K562 (cell line): ENCODE results near the gene VCAN. TPM values are rescaled to one million over a fixed set of nuclear protein-coding genes. Genes with fewer than 3 reads are reported as not detected.

Experiments used
- ATAC-seq: fragments of 200-7000 bp; cut with Tn5 transposase; 3 replicates; pipeline ENCODE4 v1.9.1; 2020; ENCODE audit warnings: moderate library complexity
- BruUV-seq: library from RNA; stranded (reverse); fragments of 400-500 nt; replicated peaks from 2 replicates; lab custom pipeline; 2021; lab: Mats Ljungman, UMichigan
- CTCF ChIA-PET: fragments of 300-600 bp; formaldehyde crosslinking; extraction: SDS; loops from one replicate; lab custom pipeline; 2021; ENCODE audit warnings: low intra/inter-chr PET ratio; lab: Yijun Ruan, JAX
- POLR2A ChIA-PET: fragments of 300-600, 350-650 bp; sonication (Branson Sonifier 250); formaldehyde crosslinking; extraction: SDS; loops from one replicate; lab custom pipeline; 2021; ENCODE audit warnings: antibody characterized with exemption, inconsistent platforms; lab: Yijun Ruan, JAX
- DNase-seq, 4 experiments: peaks; one replicate each; pipeline versions ENCODE4 v3.0.0 to v3.0.0-alpha.2; 2011 to 2018; ENCODE audit warnings: low spot score in 3 of 4, mixed read lengths in 3 of 4; ENCODE audit errors: extremely low read depth in 1 of 4
- FAIRE-seq: peaks from 2 replicates; lab custom pipeline; 2011; peaks lifted over from hg19 to GRCh38; lab: Jason Lieb, UNC
- H2AFZ ChIP-seq: 2 replicates; pipeline ENCODE4 v1.6.0; 2011; ENCODE audit warnings: low read depth, low read length, control low read depth, inconsistent platforms
- H3K27ac ChIP-seq: fragments of 200-600 bp; 3 replicates; pipeline ENCODE4 v1.8.0; 2011; ENCODE audit warnings: low read depth, mild to moderate bottlenecking, control low read depth, inconsistent platforms, low read length, moderate library complexity, mixed read lengths; ENCODE audit errors: extremely low read depth
- H3K27me3 ChIP-seq, 2 experiments: fragments of 300-600 bp in 1 of 2; 2 replicates in 1 of 2; 3 replicates in 1 of 2; pipeline versions ENCODE4 v1.6.0 to v1.8.0; 2011; ENCODE audit warnings: inconsistent platforms in 2 of 2, low read length in 2 of 2, mild to moderate bottlenecking in 1 of 2, mixed read lengths in 1 of 2, moderate library complexity in 1 of 2; ENCODE audit not compliant: control insufficient read depth in 2 of 2, insufficient read depth in 2 of 2
- H3K36me3 ChIP-seq: fragments of 300-600 bp; 3 replicates; pipeline ENCODE4 v1.8.0; 2011; ENCODE audit warnings: mild to moderate bottlenecking, low read length, inconsistent platforms; ENCODE audit not compliant: control insufficient read depth, insufficient read depth
- H3K4me1 ChIP-seq, 2 experiments: fragments of 200-600 bp in 1 of 2; replicated peaks in 1 of 2; 2 replicates in 1 of 2; 3 replicates in 1 of 2; pipeline versions ENCODE4 v1.5.1 to v1.8.0; 2011; ENCODE audit warnings: inconsistent platforms in 2 of 2, low read length in 2 of 2, mild to moderate bottlenecking in 1 of 2, mixed read lengths in 1 of 2, moderate library complexity in 1 of 2; ENCODE audit not compliant: control insufficient read depth in 2 of 2, insufficient read depth in 2 of 2
- H3K4me2 ChIP-seq: 2 replicates; pipeline ENCODE4 v1.6.1; 2011; ENCODE audit warnings: low read length, control low read depth, inconsistent platforms, mixed read lengths; ENCODE audit not compliant: insufficient read depth
- H3K4me3 ChIP-seq: fragments of 200-600 bp; sonication (generic), shearing (Covaris generic); 2 replicates; pipeline ENCODE4 v1.5.1; 2016; ENCODE audit warnings: control low read depth, inconsistent platforms
- H3K79me2 ChIP-seq: fragments of 200-600 bp; 3 replicates; pipeline ENCODE4 v1.8.0; 2011; ENCODE audit warnings: low read length, inconsistent platforms; ENCODE audit not compliant: control insufficient read depth, insufficient read depth
- H3K9ac ChIP-seq, 2 experiments: 2 replicates each; pipeline versions ENCODE4 v1.6.0 to v1.6.1; 2011; ENCODE audit warnings: low read depth in 2 of 2, low read length in 2 of 2, control low read depth in 1 of 2, inconsistent platforms in 1 of 2, mild to moderate bottlenecking in 1 of 2, mixed read lengths in 1 of 2; ENCODE audit not compliant: insufficient read depth in 1 of 2
- H3K9me1 ChIP-seq: one replicate; pipeline ENCODE4 v1.6.0; 2011; ENCODE audit warnings: inconsistent platforms, mild to moderate bottlenecking, low read length, moderate library complexity; ENCODE audit not compliant: control insufficient read depth, insufficient read depth
- H3K9me3 ChIP-seq: replicated peaks from 2 replicates; pipeline ENCODE4 v1.5.1; 2011; ENCODE audit warnings: low read depth, low read length, inconsistent platforms; ENCODE audit not compliant: control insufficient read depth, insufficient read depth
- H4K20me1 ChIP-seq: replicated peaks from 2 replicates; pipeline ENCODE4 v1.6.1; 2011; ENCODE audit warnings: low read length, inconsistent platforms, mixed read lengths; ENCODE audit not compliant: control insufficient read depth, insufficient read depth
- MAZ ChIP-seq, 2 experiments: fragments of 450-650 bp in 1 of 2; sonication (generic) in 1 of 2; formaldehyde crosslinking; IDR thresholded peaks in 1 of 2; conservative IDR thresholded peaks in 1 of 2; 2 replicates each; pipeline versions ENCODE4 v1.4.0 to v1.5.0; 2020; ENCODE audit warnings: mild to moderate bottlenecking in 1 of 2, missing genetic modification reagents in 1 of 2
- RBM39 ChIP-seq: fragments of 200-400 bp; formaldehyde crosslinking; optimal IDR thresholded peaks from 2 replicates; pipeline ENCODE3; 2018; ENCODE audit warnings: low read depth, low read length
- SIN3B ChIP-seq: fragments of 450-650 bp; IDR thresholded peaks from 2 replicates; pipeline ENCODE4 v1.6.1; 2017; ENCODE audit warnings: low read depth, mild to moderate bottlenecking, moderate library complexity
- SRSF9 ChIP-seq: fragments of 200-400 bp; formaldehyde crosslinking; IDR thresholded peaks from 2 replicates; pipeline ENCODE4 v1.6.1; 2017; ENCODE audit warnings: low read depth, low read length, borderline replicate concordance
- TCF7 ChIP-seq: sonication (generic); IDR thresholded peaks from 2 replicates; pipeline ENCODE4 v1.6.1; 2016; ENCODE audit warnings: antibody characterized with exemption, borderline replicate concordance
- ZBTB8A ChIP-seq: fragments of 450-650 bp; IDR thresholded peaks from 2 replicates; pipeline ENCODE4 v1.6.1; 2018; ENCODE audit warnings: mild to moderate bottlenecking, moderate library complexity; ENCODE audit not compliant: partially characterized antibody
- WGBS: fragments of 100-300 bp; shearing (Covaris generic); methylation state at CpG from one replicate; pipeline ENCODE4 v1.1.6; 2016; ENCODE audit warnings: low coverage, mixed read lengths; ENCODE audit not compliant: insufficient coverage; ENCODE audit errors: missing lambda C conversion rate; 5-methylcytosine and 5-hydroxymethylcytosine counted together
- in situ Hi-C: fragments of 300-500 bp; cut with MboI; formaldehyde crosslinking; loops from 4 replicates; pipeline ENCODE4 v1.15.0; 2018; ENCODE audit warnings: inconsistent platforms, mixed read lengths
- intact Hi-C: fragments of 100-400 bp; cut with micrococcal nuclease; formaldehyde crosslinking; loops from 2 replicates; pipeline ENCODE4 v1.14.2; 2022
- polyA plus RNA-seq, 8 experiments: library from polyadenylated mRNA; depleted of rRNA in 4 of 8; stranded (reverse) in 5 of 8; unstranded in 3 of 8; fragments of >200 nt; fragmentation: Nextera tagmentation in 2 of 8; fragmentation: Illumina TruSeq in 1 of 8; extraction: Ambion mirVana in 2 of 8; extraction: Trizol in 1 of 8; gene quantifications; 2 replicates each; pipeline versions ENCODE4 v1.2.1 to v1.2.3, GENCODE V29; 2011 to 2014; ENCODE audit warnings: inconsistent platforms in 1 of 8, missing spikeins in 1 of 8
- total RNA-seq, 7 experiments: library from RNA; depleted of rRNA in 6 of 7; stranded (reverse); fragments of >200 nt in 6 of 7; fragmentation: Illumina TruSeq in 2 of 7; extraction: Trizol in 2 of 7; gene quantifications; 2 replicates each; pipeline versions ENCODE4 v1.2.1 to v1.2.3, GENCODE V29; 2011 to 2021; ENCODE audit warnings: low replicate concordance in 1 of 7

Gene VCAN
- total and polyA plus RNA-seq, 9 of the 15 experiments (the other 6 are each of a cell fraction or from before 2014, with no cell fraction given), result 0.01 to 0.33 (median 0.05) TPM

DNA sequence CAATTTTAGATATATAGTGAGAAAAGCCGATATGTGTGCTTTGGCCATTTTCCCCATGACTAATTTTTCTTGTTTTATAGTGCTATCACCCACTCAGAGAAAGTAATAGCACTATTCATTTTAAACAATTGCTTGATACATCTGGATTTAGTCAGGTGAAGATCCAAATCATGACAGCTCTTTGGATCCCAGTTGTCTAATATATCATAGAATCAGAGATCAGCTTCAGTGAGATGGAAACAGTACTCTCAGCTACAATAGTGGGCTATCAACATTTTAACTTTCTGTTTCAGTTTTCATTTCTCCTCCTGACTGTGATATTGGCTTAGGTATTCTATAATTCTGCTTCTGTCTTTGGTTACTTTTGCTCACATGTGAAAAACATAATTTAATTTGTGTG, 38.7 kb downstream of the VCAN start:
- TF ChIP-seq SRSF9, result no peak
- no peak for TF ChIP-seq RBM39
- TF ChIP-seq ZBTB8A, result no peak
- TF ChIP-seq TCF7, result no peak
- no peak for TF ChIP-seq MAZ (CRISPR knock-in tag; conservative IDR thresholded peaks at IDR 0.05 in 1 of 2, IDR thresholded peaks at IDR 0.05 in 1 of 2)
- TF ChIP-seq SIN3B, result no peak
- no peaks in the 10 kb centered on the region for H3K9me3 ChIP-seq
- H2AFZ ChIP-seq, result no peak overlapping the region
- no peak overlapping the region for H3K9ac ChIP-seq
- H3K27me3 ChIP-seq, result no peaks in the 10 kb centered on the region
- H3K9me1 ChIP-seq, result no peaks in the 10 kb centered on the region
- FAIRE-seq (no peak), DNase-seq (no peak), ATAC-seq (no peak)
- H3K79me2 ChIP-seq, result no peaks in the 10 kb centered on the region
- no peaks in the 10 kb centered on the region for H3K36me3 ChIP-seq
- no peak overlapping the region for H3K4me2 ChIP-seq
- 13% methylated on average over 1 of the region's 1 CpG for WGBS
- POLR2A ChIA-PET, result no interaction called here
- 0 out of 5 replicates have a peak, but pooled peaks cover 0 to 2% of the 10 kb centered on the region in 2 experiments for H3K4me1 ChIP-seq
- no TSS peak for BruUV-seq
- in situ Hi-C loops, result no loop called here
- no peak overlapping the region for H3K4me3 ChIP-seq
- CTCF ChIA-PET, result no interaction called here
- no peaks in the 10 kb centered on the region for H4K20me1 ChIP-seq
- H3K27ac ChIP-seq, result no peak overlapping the region
- intact Hi-C loops, result no loop called here
